SIG-M5 treated with dmso at 0.1 percent for 504 hours (cell line): ENCODE data around the gene DFFB.

ENCODE experiments used
- DNase-seq: peaks from one replicate; lab custom pipeline; 2025; ENCODE audit not compliant: unreplicated experiment; lab: John Stamatoyannopoulos, UW

The DFFB gene

DNA sequence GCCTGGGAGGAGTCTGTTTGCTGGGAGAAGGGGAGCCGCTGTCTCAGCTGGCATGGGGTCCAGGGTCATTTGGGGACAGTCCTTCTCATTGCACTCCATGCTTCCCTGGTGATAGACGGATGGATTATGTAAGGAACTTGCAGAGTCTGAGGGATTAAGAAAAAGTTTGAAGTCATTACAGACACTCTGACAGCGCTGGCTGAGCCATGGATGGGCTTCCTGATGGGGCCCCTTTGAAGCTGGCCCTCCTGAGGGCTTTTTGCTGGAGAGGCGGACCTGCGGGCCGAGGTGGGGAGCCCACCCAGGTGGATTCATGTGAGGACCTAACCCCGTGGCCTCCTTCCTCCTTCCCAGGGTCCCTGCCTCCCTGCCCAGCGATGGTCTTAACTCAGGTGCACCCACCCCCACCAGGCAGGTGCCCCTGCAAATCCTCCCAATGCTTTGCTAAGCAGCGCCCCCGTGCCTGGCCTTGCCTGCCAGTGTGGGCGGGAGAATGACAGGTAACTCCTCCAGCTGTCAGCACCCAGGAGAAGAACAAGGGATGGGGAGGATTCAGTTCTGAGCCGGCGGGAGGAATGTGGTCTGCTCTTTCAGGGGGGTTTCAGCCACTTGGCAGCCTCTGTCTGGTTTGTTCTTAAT lies 67.0 kb downstream of the DFFB start:
- DNase-seq = no peak

- no peak for DNase-seq
Measured at GRCh38 chr1:3924825-3925220, 67.5 kb downstream of the DFFB start.

- DNase-seq = no peak
Measured at GRCh38 chr1:3925256-3925655, 68.0 kb downstream of the DFFB start.

DNA sequence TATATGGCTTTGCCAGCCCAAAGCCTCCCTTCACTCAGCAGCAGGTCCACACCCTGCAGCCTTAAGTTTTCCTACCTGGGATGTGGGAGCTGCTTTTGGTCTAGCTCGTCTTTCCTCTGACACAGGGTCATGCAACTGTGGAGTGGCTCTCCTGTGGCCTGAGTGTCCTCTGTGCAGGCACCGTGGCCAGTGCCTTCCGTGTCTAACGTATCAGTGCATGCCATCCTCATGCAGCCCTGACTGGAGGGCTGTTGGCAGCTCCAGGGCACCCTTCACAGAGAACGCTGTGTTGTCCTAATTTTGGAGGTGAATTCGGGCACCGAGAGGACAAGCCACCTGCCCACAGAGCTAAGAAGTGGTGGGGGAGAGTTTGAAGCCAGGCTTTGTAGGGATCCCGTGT lies 68.5 kb downstream of the DFFB start:
- no peak for DNase-seq

DNA sequence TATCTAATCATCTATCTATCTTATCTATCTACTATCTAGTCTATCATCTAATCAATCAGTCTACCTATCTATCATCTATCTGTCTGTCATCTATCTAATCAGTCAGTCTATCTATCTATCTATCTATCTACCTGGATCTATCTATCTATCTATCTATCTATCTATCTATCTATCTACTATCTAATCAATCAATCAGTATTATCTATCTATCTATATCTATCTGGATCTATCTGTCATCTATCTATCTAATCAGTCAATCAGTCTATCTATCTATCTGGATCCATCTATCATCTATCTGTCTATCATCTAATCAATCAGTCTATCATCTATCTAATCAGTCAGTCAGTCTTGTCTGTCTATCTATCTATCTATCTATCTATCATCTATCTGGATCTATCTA lies 69.7 kb downstream of the DFFB start:
- DNase-seq = no peak

DNA sequence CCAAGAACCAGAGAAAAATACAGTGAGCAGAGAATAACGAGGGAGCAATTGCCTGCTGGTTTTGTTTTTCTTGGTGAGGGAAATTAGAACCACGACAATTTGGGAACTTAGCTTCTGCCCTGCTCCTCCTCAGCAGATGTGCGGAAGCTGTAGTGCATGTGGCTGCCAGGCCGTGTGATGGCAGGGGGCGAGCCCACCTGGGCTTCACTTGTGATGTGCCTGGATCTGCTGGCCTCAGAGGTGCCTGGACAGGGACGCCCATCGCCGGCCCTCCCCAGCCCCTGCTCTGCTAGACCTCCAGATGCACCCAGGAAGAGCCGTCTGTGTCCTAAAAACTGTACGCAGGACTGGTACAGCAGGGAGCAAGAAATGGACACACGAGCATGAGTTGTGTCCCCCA lies 71.3 kb downstream of the DFFB start:
- no peak for DNase-seq

GRCh38 chr1:3929126-3929525 lies 71.8 kb downstream of the DFFB start:
- no peak for DNase-seq

GRCh38 chr1:3930301-3931006 lies 73.2 kb downstream of the DFFB start:
- no peak for DNase-seq

DNA sequence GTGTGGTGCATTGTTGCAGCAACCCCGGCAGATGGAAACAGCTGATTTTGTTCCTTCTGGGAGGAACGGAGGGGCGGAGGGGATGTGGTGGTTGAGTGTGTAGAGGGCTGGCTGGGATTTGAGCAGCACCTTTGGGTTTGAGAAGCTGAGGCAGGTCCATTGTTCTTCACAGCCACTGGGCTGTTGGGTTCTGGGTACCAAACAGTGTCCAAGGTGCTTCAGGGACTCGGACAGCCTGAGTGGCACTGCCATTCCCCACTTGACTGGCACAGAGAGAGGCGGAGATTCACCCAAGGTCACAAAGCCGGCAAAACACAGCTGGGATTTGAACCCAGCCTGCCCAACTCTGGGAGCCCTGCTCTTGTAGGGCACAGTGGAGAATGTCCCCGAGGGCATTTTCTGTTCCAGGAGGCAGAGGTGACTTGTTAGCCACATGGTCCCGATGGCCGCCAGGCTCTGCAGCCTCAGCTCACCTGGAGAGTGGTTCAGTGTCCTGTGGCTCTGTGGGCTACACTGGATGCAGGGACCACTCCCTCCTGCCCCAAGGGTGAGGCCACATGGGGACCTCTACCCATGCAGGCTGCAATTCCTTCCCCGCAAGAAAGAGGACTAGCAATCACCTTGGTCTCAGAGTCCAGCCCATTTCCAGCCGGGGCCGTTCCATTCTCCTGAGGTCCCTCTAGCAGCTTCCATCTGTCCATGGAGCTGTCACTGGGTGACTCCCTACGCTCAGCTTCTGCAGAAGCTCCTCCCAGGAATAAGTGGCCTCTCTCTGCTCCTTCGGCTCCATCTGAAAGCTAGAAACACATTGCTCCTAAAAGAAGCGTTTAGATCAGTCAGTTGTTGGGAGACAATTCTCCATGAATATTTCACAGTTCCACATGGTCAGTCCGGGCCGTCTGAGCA lies 74.0 kb downstream of the DFFB start:
- no peak for DNase-seq

DNA sequence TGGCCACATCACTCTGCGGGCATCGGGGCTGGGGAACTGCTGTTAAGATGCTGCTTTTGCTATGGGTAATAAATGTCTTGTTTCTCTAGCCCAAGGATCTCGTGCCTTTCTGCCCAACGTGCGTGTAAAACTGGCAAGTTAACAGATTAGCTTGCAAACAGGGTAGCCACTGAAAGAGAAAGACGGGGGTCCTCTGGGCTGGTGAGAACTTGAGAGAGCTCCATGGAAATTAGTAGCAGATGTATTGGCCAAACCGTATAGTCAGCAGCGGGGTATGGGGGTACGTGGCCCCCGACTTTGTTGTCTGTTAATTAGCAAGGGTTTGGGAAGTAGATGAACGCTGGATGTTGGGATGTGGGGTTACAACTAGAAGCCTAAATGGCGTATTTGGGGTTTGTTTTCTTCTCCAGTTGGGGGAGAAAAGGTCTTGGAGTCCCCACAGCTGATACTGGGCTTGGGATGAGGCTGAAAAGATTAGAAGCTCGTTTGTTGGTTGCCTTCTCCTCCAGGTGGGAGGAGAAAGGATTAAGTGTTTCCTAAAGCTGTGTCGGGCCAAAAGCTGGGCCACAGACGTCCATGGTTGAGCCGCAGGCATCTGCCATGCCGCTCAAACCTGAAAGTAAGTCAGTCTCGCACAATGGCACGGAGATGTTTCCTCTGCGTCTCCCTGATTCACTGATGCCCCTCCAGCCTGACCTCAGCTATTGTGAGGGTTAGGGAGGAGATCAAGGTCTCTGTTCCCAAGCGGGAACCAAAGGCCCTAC lies 75.1 kb downstream of the DFFB start:
- no peak for DNase-seq
